Measurements from ENCODE around the gene LDLRAP1. TPM values are rescaled to one million over a fixed set of nuclear protein-coding genes. Genes with fewer than 3 reads are reported as not detected.

The LDLRAP1 gene
- total RNA-seq, 1 experiment from 2014 or later: 14.5 TPM

DNA sequence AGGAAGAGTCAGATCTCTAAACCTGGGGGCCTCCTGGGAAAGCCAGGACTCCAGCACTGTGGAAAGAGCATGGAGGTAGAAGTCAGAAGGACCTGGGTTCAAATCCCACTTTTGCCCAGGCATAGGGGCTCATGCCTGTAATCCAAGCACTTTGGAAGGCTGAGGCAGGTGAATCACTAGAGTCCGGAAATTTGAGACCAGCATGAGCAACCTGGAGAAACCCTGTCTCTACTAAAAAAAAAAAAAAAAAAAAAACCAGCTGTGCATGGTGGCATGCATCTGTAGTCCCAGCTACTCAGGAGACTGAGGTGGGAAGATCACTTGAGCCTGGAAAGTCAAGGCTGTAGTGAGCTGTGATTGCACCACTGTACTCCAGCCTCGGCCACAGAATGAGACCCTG is 31.8 kb downstream of the LDLRAP1 start:
- BruUV-seq (replicated peaks): no TSS peak
- DNase-seq: no peak

GRCh38 chr1:25576459-25577133 is 33.2 kb downstream of the LDLRAP1 start:
- H3K36me3 Mint-ChIP-seq (ENCODE audit: insufficient read depth, unreplicated experiment): peaks cover 15% of the 10 kb centered on the region
- ChIA-PET CTCF (no interaction called here), POLR2A (no interaction called here)
- no peaks in the 10 kb centered on the region for H3K9me3 Mint-ChIP-seq (ENCODE audit: unreplicated experiment)
- H3K4me3 ChIP-seq (ENCODE audit: low read depth, low read length): no peak overlapping the region
- H3K27me3 ChIP-seq (replicated peaks; ENCODE audit: control insufficient read depth, insufficient read depth, low read length): no peaks in the 10 kb centered on the region
- no peak overlapping the region for H3K27ac Mint-ChIP-seq (ENCODE audit: unreplicated experiment)
- peaks cover 19% of the 10 kb centered on the region for H3K4me1 Mint-ChIP-seq (ENCODE audit: low read depth, unreplicated experiment)
- DNase-seq: no peak
- no peaks in the 10 kb centered on the region for H3K27me3 Mint-ChIP-seq (ENCODE audit: insufficient read depth, unreplicated experiment)
- no peak overlapping the region for H3K4me3 Mint-ChIP-seq (ENCODE audit: unreplicated experiment)
- BruUV-seq (replicated peaks): no TSS peak
- intact Hi-C loops (cut with micrococcal nuclease; ENCODE audit: unreplicated experiment): no loop called here
- H3K4me1 ChIP-seq: peaks cover 25% of the 10 kb centered on the region
- no peaks in the 10 kb centered on the region for H3K36me3 ChIP-seq (ENCODE audit: control insufficient read depth, insufficient read depth, low read length)
- TF ChIP-seq CTCF (IDR thresholded peaks at IDR 0.05; ENCODE audit: insufficient read depth in 1 of 2, low read depth in 1 of 2, low read length in 1 of 2, severe bottlenecking in 1 of 2, unreplicated experiment in 1 of 2): no peak
- H3K9me3 ChIP-seq: no peaks in the 10 kb centered on the region

More for the DNA sequence above, 31.8 kb downstream of the LDLRAP1 start:
- H3K4me1 ChIP-seq: peaks cover 25% of the 10 kb centered on the region
- intact Hi-C loops (cut with micrococcal nuclease; ENCODE audit: unreplicated experiment): no loop called here
- POLR2A ChIA-PET: interaction anchor here (0.6 kb wide), 1 partner anchor 343 kb away, joined by 3 read pairs; no protein-coding TSS in a partner anchor
- H3K27ac Mint-ChIP-seq (ENCODE audit: unreplicated experiment): no peak overlapping the region
- H3K9me3 Mint-ChIP-seq (ENCODE audit: unreplicated experiment): no peaks in the 10 kb centered on the region
- H3K27me3 ChIP-seq (replicated peaks; ENCODE audit: control insufficient read depth, insufficient read depth, low read length): no peaks in the 10 kb centered on the region
- H3K4me1 Mint-ChIP-seq (ENCODE audit: low read depth, unreplicated experiment): peaks cover 19% of the 10 kb centered on the region
- H3K36me3 Mint-ChIP-seq (ENCODE audit: insufficient read depth, unreplicated experiment): peaks cover 15% of the 10 kb centered on the region
- H3K4me3 Mint-ChIP-seq (ENCODE audit: unreplicated experiment): no peak overlapping the region
- CTCF ChIA-PET: interaction anchor here (0.6 kb wide), 1 partner anchor 173 kb away, joined by 3 read pairs; no protein-coding TSS in a partner anchor
- no peaks in the 10 kb centered on the region for H3K9me3 ChIP-seq
- no peak overlapping the region for H3K4me3 ChIP-seq (ENCODE audit: low read depth, low read length)
- H3K27me3 Mint-ChIP-seq (ENCODE audit: insufficient read depth, unreplicated experiment): no peaks in the 10 kb centered on the region
- no peaks in the 10 kb centered on the region for H3K36me3 ChIP-seq (ENCODE audit: control insufficient read depth, insufficient read depth, low read length)
- no peak for TF ChIP-seq CTCF (IDR thresholded peaks at IDR 0.05; ENCODE audit: insufficient read depth in 1 of 2, low read depth in 1 of 2, low read length in 1 of 2, severe bottlenecking in 1 of 2, unreplicated experiment in 1 of 2)

GRCh38 chr1:25577134-25577920 is 33.9 kb downstream of the LDLRAP1 start:
- H3K27me3 ChIP-seq (replicated peaks; ENCODE audit: control insufficient read depth, insufficient read depth, low read length): no peaks in the 10 kb centered on the region
- no peak overlapping the region for H3K4me3 Mint-ChIP-seq (ENCODE audit: unreplicated experiment)

More at GRCh38 chr1:25577134-25577920, 33.9 kb downstream of the LDLRAP1 start:
- no peak overlapping the region for H3K27ac Mint-ChIP-seq (ENCODE audit: unreplicated experiment)
- ChIA-PET POLR2A (no interaction called here), CTCF (no interaction called here)
- DNase-seq: no peak
- Histone ChIP-seq H3K4me1 (peaks cover 25% of the 10 kb centered on the region), H3K9me3 (no peaks in the 10 kb centered on the region), H3K36me3 (ENCODE audit: control insufficient read depth, insufficient read depth, low read length) (no peaks in the 10 kb centered on the region), H3K4me3 (ENCODE audit: low read depth, low read length) (no peak overlapping the region)
- TF ChIP-seq CTCF (IDR thresholded peaks at IDR 0.05; ENCODE audit: insufficient read depth in 1 of 2, low read depth in 1 of 2, low read length in 1 of 2, severe bottlenecking in 1 of 2, unreplicated experiment in 1 of 2): no peak
- H3K9me3 Mint-ChIP-seq (ENCODE audit: unreplicated experiment): no peaks in the 10 kb centered on the region
- peaks cover 15% of the 10 kb centered on the region for H3K36me3 Mint-ChIP-seq (ENCODE audit: insufficient read depth, unreplicated experiment)
- intact Hi-C loops (cut with micrococcal nuclease; ENCODE audit: unreplicated experiment): no loop called here
- peaks cover 19% of the 10 kb centered on the region for H3K4me1 Mint-ChIP-seq (ENCODE audit: low read depth, unreplicated experiment)
- no peaks in the 10 kb centered on the region for H3K27me3 Mint-ChIP-seq (ENCODE audit: insufficient read depth, unreplicated experiment)
- BruUV-seq (replicated peaks): no TSS peak

Data from Caco-2 (cell line).